NCI-H524 treated with DMSO at 0.1 percent for 48 hours (cell line): Measurements from ENCODE around the gene ANG.
"Not testable (repeated sequence)": the region's sequence is repeated elsewhere in the genome, so short reads cannot be mapped to it uniquely, and the experiment has no call there.

Source experiments
- DNase-seq: peaks from one replicate; lab custom pipeline; 2025; lab: John Stamatoyannopoulos, UW

The ANG gene

DNA sequence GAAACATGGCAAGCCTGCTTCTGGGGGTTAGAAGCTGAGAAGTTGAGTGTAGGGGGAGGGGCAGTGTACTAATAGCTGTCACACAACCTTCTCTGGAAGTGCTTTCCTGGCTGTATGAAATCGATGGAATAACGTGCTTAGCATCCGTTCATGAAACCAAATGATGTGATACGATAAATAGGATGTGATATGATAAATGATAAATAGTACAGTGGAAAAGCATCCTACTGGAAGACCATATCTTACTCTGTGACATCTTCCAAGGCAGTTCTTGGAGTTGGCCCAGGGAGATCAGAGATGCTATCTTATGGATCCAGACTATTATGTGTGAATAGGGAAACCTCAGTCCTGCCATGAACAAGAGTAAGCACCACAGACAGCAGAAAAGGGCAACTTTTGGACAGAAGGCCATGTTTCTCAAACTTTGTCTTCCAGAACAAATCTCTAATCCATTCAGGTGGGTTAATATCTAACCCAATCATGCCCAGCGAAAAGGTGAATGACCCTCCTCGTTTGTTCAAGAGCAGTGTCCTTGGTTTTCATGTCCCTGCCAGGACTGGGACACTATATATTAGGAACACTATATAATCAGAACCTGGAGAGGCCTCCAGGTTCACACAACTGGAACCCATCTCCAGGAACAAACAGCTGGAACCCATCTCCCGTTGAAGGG lies at the start of gene ANG:
Gene ANG (plus strand): TSS at position 598 of the 673 bp plus-strand sequence. CDS start 4,801 bp downstream, outside the sequence.
- DNase-seq, result no peak

DNA sequence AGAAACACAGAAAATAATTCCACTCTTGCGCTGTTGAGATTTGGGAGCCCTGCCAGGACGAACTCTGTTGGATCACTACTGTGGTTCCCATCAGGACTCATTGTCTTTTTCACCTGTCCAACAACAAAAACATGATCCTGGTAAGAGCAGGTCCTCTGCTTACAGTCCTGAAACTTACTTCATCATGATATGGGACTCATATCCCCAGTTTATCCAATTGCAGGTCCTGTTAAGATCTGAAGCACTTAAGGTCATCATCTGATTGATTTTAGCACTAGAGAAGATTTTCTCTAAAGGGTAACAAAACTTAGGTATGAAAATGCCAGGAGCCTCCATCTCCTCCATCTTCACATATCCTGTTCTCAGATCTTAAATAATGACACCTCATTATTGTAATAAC lies 47.0 kb upstream of the ANG start, which contains the start of gene OR6S1:
Gene OR6S1 (minus strand): TSS at position 101 of the 400 bp plus-strand sequence. CDS start 0 bp downstream, at position 101.
- DNase-seq, result no peak

GRCh38 chr14:20642182-20642581 lies 46.4 kb upstream of the ANG start:
- DNase-seq, result no peak

- DNase-seq, result not testable (repeated sequence)
These were observed 45.8 kb upstream of the ANG start for GRCh38 chr14:20642755-20643154.

GRCh38 chr14:20644520-20644919 lies 44.0 kb upstream of the ANG start:
- DNase-seq, result no peak

GRCh38 chr14:20645481-20645880 lies 43.1 kb upstream of the ANG start:
- no peak for DNase-seq

DNA sequence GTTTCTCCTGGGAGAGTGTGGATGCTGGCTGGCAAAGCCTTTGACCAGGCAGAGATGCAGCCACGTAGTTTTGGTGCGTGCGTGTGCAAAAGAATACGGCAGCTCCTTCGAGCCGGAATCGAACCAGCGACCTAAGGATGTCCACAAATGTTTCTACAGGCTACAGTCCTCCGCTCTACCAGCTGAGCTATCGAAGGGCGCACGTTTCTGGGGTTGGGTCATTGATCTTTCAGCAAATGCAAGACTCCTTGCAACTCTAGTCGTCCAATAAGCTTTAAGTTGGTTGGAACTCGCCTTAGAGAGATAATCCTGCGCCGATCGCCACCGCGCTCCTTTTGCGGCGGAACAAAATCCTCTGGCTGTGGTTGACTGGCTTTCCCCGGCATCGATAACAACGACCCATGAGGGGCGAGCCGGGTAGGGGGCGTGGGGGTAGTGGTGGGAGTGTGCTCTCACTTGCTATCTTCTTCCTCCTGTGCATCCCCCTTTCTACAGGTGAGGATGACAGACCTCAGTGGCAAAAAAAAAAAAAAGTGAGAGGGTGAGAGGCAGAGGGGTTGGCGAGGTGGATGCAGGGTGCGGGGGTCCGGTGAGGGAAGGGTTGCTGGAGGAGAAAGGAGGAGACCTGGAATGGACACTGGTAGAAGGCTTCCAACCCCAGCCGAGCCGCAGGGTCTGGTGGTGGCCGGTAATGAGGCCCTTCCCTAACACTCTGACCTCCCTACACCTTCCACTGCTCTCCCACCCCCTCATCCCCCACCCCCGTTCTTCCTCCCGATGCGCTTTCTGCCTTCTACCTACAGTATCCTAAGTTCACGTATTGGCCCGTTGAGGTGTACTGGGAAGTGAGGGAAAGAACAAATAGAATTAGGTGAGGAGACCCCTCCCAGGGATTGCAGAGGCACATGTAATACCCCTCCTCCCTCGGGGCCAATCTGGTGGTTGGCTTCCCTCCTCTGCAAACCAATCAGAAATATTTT lies 35.3 kb upstream of the ANG start:
- no peak for DNase-seq

DNA sequence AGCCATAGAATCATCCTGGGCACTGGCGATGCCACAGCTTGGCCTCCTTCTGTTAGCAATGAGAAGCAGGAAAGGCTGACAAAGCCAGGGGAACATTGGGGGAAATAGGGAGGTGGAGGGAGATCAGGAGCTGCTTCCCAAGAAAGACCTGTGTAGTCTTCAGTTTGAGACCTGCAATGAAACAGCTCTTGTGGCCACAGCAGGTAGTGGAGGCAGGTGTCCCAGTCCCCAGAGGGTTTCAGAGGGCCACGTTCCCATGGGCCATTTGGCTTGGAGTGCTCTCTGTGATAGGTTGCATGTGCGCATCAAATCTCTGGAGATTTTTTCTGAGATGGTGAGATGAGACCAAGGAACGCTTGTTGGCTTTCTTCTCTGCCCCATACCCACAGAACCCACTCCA lies 32.7 kb upstream of the ANG start:
- DNase-seq, result no peak

- DNase-seq, result no peak
These were observed 32.3 kb upstream of the ANG start for GRCh38 chr14:20656274-20656673.

DNA sequence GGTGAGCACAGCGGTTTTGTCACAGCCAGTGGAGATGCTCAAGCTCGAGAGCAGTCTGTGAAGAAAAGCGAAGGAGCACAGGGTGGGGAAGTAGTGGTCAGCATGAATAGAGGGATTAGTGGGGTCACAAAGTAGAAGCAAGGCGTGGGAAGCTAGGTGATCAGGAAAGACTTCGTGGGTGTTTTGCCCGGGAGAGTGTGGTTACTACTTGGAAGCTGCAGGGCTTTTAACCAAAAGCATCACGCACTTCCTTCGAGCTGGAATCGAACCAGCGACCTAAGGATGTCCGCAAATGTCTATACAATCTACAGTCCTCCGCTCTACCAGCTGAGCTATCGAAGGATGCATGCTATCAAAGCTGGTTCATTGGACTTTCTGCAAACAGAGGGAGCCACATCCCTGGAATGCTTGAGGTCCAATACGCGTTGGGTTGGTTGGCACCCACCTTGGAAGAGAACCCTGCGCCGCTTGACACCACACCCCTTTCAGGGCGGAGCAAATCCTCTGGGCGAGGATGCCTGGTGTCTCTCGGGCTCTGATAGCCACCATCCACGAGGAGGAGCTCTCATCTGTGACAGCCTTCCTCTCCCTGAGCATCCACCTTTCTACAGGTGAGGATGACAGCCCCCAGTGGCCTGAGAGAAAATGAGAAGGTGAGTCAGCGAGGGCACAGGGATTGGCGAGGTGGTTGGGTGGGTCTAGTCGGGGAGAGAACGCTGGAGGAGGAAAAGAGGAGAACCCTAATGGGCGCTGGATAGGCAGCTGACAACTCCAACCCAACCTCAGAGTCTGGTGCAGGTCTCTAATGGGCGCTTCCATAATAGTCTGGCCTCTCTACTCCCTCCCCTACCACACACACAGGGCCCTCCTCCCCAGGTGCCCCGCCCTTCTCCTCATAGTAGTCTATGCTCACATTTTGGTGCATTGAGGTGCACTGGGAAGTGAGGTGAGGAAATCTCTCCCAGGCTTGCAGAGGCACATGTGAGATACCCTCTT lies 31.1 kb upstream of the ANG start:
- DNase-seq, result no peak

GRCh38 chr14:20658246-20658645 lies 30.3 kb upstream of the ANG start:
- no peak for DNase-seq

DNA sequence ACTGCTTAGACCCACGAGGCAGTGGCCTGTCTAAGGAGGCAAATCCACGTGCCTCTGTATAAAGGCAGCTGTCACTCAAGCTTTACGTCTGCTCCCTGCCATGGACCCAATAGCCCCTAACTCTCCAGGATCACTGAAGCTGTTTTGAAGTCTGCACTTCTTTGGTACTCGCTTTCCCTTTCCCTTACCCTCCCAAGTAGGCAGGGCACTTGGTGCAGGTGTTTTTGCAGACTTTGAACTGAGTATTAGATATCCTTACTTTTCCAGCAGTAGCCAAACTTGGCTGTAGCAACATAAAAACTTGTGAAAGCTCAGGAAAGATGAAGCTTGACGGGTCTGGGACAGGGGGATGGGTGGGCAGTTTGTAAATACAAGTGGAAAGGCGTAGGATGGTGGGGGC lies 29.2 kb upstream of the ANG start:
- no peak for DNase-seq

GRCh38 chr14:20659813-20660395 lies 28.7 kb upstream of the ANG start:
- no peak for DNase-seq

- no peak for DNase-seq
These were observed 27.4 kb upstream of the ANG start for GRCh38 chr14:20661197-20661596.

- DNase-seq, result peak; percentile 17
These were observed 25.4 kb upstream of the ANG start for GRCh38 chr14:20662968-20663732.

DNA sequence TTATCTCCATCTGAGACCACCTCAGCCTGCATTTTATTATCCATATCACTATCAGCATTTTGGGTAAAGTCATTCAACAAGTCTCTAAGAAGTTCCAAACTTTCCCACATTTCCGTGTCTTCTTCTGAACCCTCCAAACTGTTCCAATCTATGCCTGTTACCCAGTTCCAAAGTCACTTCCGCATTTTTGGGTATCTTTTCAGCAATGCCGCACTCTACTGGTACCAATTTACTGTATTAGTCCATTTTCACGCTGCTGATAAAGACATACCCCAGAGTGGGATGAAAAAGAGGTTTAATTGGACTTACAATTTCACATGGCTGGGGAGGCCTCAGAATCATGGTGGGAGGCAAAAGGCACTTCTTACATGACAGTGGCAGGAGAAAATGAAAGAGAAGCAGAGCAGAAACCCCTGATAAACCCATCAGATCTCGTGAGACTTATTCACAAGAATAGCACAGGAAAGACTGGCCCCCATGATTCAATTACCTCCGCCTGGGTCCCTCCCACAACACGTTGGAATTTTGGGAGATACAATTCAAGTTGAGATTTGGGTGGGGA lies 22.1 kb upstream of the ANG start:
- not testable (repeated sequence) for DNase-seq

GRCh38 chr14:20667957-20668356 lies 20.6 kb upstream of the ANG start:
- DNase-seq, result no peak

GRCh38 chr14:20668969-20669368 lies 19.6 kb upstream of the ANG start:
- DNase-seq, result no peak

DNA sequence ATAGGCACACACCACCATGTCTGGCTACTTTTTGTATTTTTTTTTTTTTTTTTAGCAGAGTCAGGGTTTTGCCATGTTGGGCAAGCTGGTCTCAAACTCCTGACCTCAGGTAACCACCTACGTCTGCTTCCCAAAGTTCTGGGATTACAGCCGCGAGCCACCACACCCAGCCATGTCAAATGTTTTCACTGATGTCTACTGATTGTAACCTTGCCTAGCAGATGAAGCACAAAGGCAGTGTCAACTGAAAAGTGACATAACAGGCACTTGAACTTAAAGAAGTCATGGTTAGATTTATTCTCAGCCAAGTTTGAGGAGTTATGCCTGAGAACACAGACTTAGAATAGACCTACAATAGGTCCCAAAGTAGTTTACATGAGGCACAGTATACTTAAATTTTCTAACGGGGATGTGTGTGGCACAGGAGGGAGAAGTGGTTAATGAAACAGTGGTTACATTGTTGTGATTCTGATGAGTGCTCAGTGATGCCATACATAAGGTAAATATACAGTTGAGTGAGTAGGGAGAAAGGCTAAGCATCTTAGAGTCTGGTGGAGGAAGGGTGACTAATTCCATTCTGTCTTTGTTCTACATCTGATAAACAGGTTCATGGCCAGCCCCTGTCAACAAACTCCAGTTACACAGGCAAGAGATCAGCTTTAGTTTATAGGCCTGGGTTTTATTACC lies 16.8 kb upstream of the ANG start:
- DNase-seq, result no peak

DNA sequence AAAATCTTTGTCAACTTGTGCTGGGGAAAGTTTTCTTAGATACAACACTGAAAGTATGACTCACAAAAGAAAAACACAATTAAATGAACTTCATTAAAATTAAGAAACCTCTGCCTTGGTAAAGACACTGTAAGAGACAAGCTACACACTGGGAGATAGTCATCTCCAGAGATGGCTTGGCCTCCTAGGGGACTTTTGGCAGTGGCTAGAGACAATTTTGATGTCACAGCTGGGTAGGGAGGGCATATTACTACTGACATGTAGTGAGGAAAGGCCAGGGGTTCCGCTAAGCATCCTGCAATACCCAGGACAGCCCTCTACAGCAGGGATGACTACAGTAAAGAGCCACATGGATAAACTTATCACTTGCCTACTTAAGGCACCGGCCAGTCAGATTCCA lies 12.9 kb upstream of the ANG start:
- no peak for DNase-seq
